MCF 10A (cell line): ENCODE data around the gene LGALS3. TPM values are rescaled to one million over a fixed set of nuclear protein-coding genes. Genes with fewer than 3 reads are reported as not detected.

ENCODE experiments used
- BruUV-seq: library from RNA; stranded (reverse); fragments of 400-500 nt; replicated peaks from 2 replicates; lab custom pipeline; 2021; lab: Mats Ljungman, UMichigan
- CTCF ChIA-PET: fragments of 300-600 bp; sonication (Branson Sonifier 250); formaldehyde crosslinking; extraction: SDS; loops from one replicate; lab custom pipeline; 2021; ENCODE audit warnings: antibody characterized with exemption, inconsistent platforms; lab: Yijun Ruan, JAX
- POLR2A ChIA-PET: fragments of 300-600, 350-650 bp; sonication (Branson Sonifier 250); formaldehyde crosslinking; extraction: SDS; loops from one replicate; lab custom pipeline; 2020; ENCODE audit warnings: antibody characterized with exemption, inconsistent platforms; lab: Yijun Ruan, JAX
- DNase-seq: peaks from one replicate; pipeline ENCODE4 v3.0.0-alpha.2; 2018; ENCODE audit not compliant: unreplicated experiment
- H3K27ac Mint-ChIP-seq: one replicate; pipeline ENCODE4 v1.8.0; 2022; ENCODE audit warnings: mild to moderate bottlenecking, low read depth, mixed read lengths; ENCODE audit not compliant: unreplicated experiment
- H3K27me3 Mint-ChIP-seq: one replicate; pipeline ENCODE4 v1.8.0; 2022; ENCODE audit warnings: mixed read lengths; ENCODE audit not compliant: insufficient read depth, unreplicated experiment
- H3K36me3 Mint-ChIP-seq: one replicate; pipeline ENCODE4 v1.8.0; 2022; ENCODE audit warnings: mild to moderate bottlenecking, moderate library complexity, mixed read lengths; ENCODE audit not compliant: insufficient read depth, unreplicated experiment
- H3K4me1 Mint-ChIP-seq: one replicate; pipeline ENCODE4 v1.8.0; 2022; ENCODE audit warnings: mixed read lengths; ENCODE audit not compliant: insufficient read depth, unreplicated experiment
- H3K4me3 Mint-ChIP-seq: one replicate; pipeline ENCODE4 v1.8.0; 2022; ENCODE audit warnings: mild to moderate bottlenecking, moderate library complexity, mixed read lengths; ENCODE audit not compliant: unreplicated experiment
- H3K9me3 Mint-ChIP-seq: one replicate; pipeline ENCODE4 v1.8.0; 2022; ENCODE audit warnings: mixed read lengths; ENCODE audit not compliant: unreplicated experiment
- CTCF ChIP-seq: fragments of 200-600 bp; IDR thresholded peaks from one replicate; pipeline ENCODE4 v1.8.0; 2022; ENCODE audit warnings: antibody characterized with exemption, mild to moderate bottlenecking; ENCODE audit not compliant: unreplicated experiment
- intact Hi-C: fragments of 100-400 bp; cut with micrococcal nuclease; formaldehyde crosslinking; loops from 2 replicates; pipeline ENCODE4 v1.14.1; 2022
- total RNA-seq: library from RNA; stranded (reverse); gene quantifications from 2 replicates; pipeline ENCODE4 v1.2.3, GENCODE V29; 2022

The LGALS3 gene
- total RNA-seq, 1 experiment from 2014 or later: 154 TPM

GRCh38 chr14:55126932-55127459 lies 2.1 kb upstream of the LGALS3 start:
- Mint-ChIP-seq H3K36me3 (peaks cover 13% of the 10 kb centered on the region), H3K9me3 (no peaks in the 10 kb centered on the region), H3K4me1 (peaks cover 29% of the 10 kb centered on the region), H3K4me3 (no peak overlapping the region), H3K27me3 (no peaks in the 10 kb centered on the region), H3K27ac (no peak overlapping the region)
- no peak for DNase-seq
- intact Hi-C loops: no loop called here
- BruUV-seq: no TSS peak
- ChIA-PET CTCF (interaction anchor here (0.6 kb wide), 1 partner anchor 81 kb away, joined by 6 read pairs; no protein-coding TSS in a partner anchor), POLR2A (interaction anchor here (1.1 to 12.8 kb wide), 6 partner anchors 9 to 75 kb away, joined by 3 to 385 read pairs (median 40); partner anchors contain the start of gene MAPK1IP1L)
- no peak for TF ChIP-seq CTCF

- POLR2A ChIA-PET: interaction anchor here (1.1 to 12.8 kb wide), 6 partner anchors 9 to 76 kb away, joined by 3 to 385 read pairs (median 40); partner anchors contain the start of gene MAPK1IP1L
- H3K36me3 Mint-ChIP-seq: peaks cover 18% of the 10 kb centered on the region
- DNase-seq: peak; percentile 26
- intact Hi-C loops: no loop called here
- H3K4me3 Mint-ChIP-seq: no peak overlapping the region
- H3K4me1 Mint-ChIP-seq: peaks cover 24% of the 10 kb centered on the region
- no TSS peak for BruUV-seq
- CTCF ChIA-PET: interaction anchor here (0.7 kb wide), 1 partner anchor 14 kb away, joined by 3 read pairs; no protein-coding TSS in a partner anchor
- H3K27ac Mint-ChIP-seq: no peak overlapping the region
- TF ChIP-seq CTCF: no peak
- no peaks in the 10 kb centered on the region for H3K27me3 Mint-ChIP-seq
- H3K9me3 Mint-ChIP-seq: no peaks in the 10 kb centered on the region
Measured at GRCh38 chr14:55127460-55127951, 1.5 kb upstream of the LGALS3 start.

GRCh38 chr14:55128386-55129085 lies 516 bp upstream of the LGALS3 start:
- no peak for DNase-seq
- Mint-ChIP-seq H3K9me3 (no peaks in the 10 kb centered on the region), H3K4me1 (peaks cover 16% of the 10 kb centered on the region), H3K36me3 (peaks cover 18% of the 10 kb centered on the region), H3K27me3 (no peaks in the 10 kb centered on the region), H3K27ac (peak overlapping the region; percentile 49), H3K4me3 (peak overlapping the region; percentile 90)
- ChIA-PET POLR2A (interaction anchor here (0.8 to 12.8 kb wide), 16 partner anchors 8 to 142 kb away, joined by 3 to 385 read pairs (median 10); partner anchors contain the start of gene MAPK1IP1L), CTCF (interaction anchor here (0.7 kb wide), 1 partner anchor 15 kb away, joined by 3 read pairs; no protein-coding TSS in a partner anchor)
- BruUV-seq: TSS peak; percentile 77
- intact Hi-C loops: loop anchor here (1.0 to 2.0 kb wide), 2 partner anchors 20 to 76 kb away; no protein-coding TSS in a partner anchor
- TF ChIP-seq CTCF: no peak
